Peyer's patch (tissue), 4 donors: Measurements from ENCODE around the gene CACNG4. TPM values are rescaled to one million over a fixed set of nuclear protein-coding genes. Genes with fewer than 3 reads are reported as not detected.

ENCODE experiments used
- DNase-seq, 3 donors: peaks; one replicate each; pipeline ENCODE4 v3.0.0-alpha.2; 2017 to 2019
- H3K27ac ChIP-seq, 4 donors: fragments of 200-600 bp; sonication (generic); one replicate each; pipeline ENCODE4 v1.5.1; 2016 to 2019
- H3K27me3 ChIP-seq, 2 donors: fragments of 200-600 bp; sonication (generic); one replicate each; pipeline ENCODE4 v1.5.1; 2019
- H3K36me3 ChIP-seq, 3 donors: fragments of 200-600 bp; sonication (generic); one replicate each; pipeline ENCODE4 v1.5.1; 2016 to 2019
- H3K4me1 ChIP-seq, 4 donors: fragments of 200-600 bp; sonication (generic); one replicate each; pipeline ENCODE4 v1.5.1; 2016 to 2019
- H3K4me3 ChIP-seq, 4 donors: fragments of 200-600 bp; sonication (generic); 1 replicate in 3 of 4; 2 replicates in 1 of 4; pipeline ENCODE4 v1.5.1; 2016 to 2019; ENCODE audit warnings: mild to moderate bottlenecking in 1 of 4
- H3K9me3 ChIP-seq, 4 donors: fragments of 200-600 bp; sonication (generic); one replicate each; pipeline ENCODE4 v1.5.1; 2016 to 2019; ENCODE audit warnings: mild to moderate bottlenecking in 1 of 4
- CTCF ChIP-seq, 6 experiments: fragments of 450-650 bp in 4 of 6; fragments of 200-600 bp in 2 of 6; sonication (generic) in 1 of 6; IDR thresholded peaks; one replicate each; pipeline ENCODE4 v1.5.1; 2017 to 2019; ENCODE audit warnings: antibody characterized with exemption in 6 of 6, mild to moderate bottlenecking in 3 of 6, moderate library complexity in 1 of 6
- POLR2A ChIP-seq, 2 donors: fragments of 450-650 bp; IDR thresholded peaks; one replicate each; pipeline ENCODE4 v1.5.1; 2017; ENCODE audit warnings: antibody characterized with exemption in 2 of 2, mild to moderate bottlenecking in 2 of 2, moderate library complexity in 2 of 2
- total RNA-seq, 4 donors: library from RNA; depleted of rRNA; stranded (reverse); fragments of >200 nt; gene quantifications; one replicate each; pipeline ENCODE4 v1.1.0, GENCODE V29; 2016

The CACNG4 gene
- total RNA-seq, 4 donors from 2014 or later: 0.40 TPM; not detected in 3

GRCh38 chr17:66975188-66975587 is 10.7 kb downstream of the CACNG4 start:
- H3K4me1 ChIP-seq: no peaks in the 10 kb centered on the region
- TF ChIP-seq CTCF (IDR thresholded peaks at IDR 0.05): no peak
- TF ChIP-seq POLR2A (IDR thresholded peaks at IDR 0.05): no peak
- no peak for DNase-seq
- H3K27me3 ChIP-seq: no peaks in the 10 kb centered on the region
- H3K4me3 ChIP-seq: no peak overlapping the region
- no peaks in the 10 kb centered on the region for H3K36me3 ChIP-seq
- no peaks in the 10 kb centered on the region for H3K9me3 ChIP-seq
- H3K27ac ChIP-seq: no peak overlapping the region

- no peak for TF ChIP-seq POLR2A (IDR thresholded peaks at IDR 0.05)
- no peak for TF ChIP-seq CTCF (IDR thresholded peaks at IDR 0.05)
- H3K4me1 ChIP-seq: no peaks in the 10 kb centered on the region
- no peak overlapping the region for H3K4me3 ChIP-seq
- H3K27ac ChIP-seq: no peak overlapping the region
- DNase-seq: no peak
- H3K27me3 ChIP-seq: no peaks in the 10 kb centered on the region
- H3K36me3 ChIP-seq: no peaks in the 10 kb centered on the region
- H3K9me3 ChIP-seq: no peaks in the 10 kb centered on the region
These were observed 11.3 kb downstream of the CACNG4 start for GRCh38 chr17:66975614-66976378.

GRCh38 chr17:66976379-66976663 is 11.8 kb downstream of the CACNG4 start:
- H3K36me3 ChIP-seq: no peaks in the 10 kb centered on the region
- no peak overlapping the region for H3K27ac ChIP-seq
- H3K4me1 ChIP-seq: no peaks in the 10 kb centered on the region
- no peaks in the 10 kb centered on the region for H3K27me3 ChIP-seq
- H3K9me3 ChIP-seq: no peaks in the 10 kb centered on the region
- no peak overlapping the region for H3K4me3 ChIP-seq
- TF ChIP-seq POLR2A (IDR thresholded peaks at IDR 0.05) (no peak), CTCF (IDR thresholded peaks at IDR 0.05) (no peak)
- DNase-seq: no peak

- Histone ChIP-seq H3K27ac (no peak overlapping the region), H3K4me3 (no peak overlapping the region), H3K4me1 (no peaks in the 10 kb centered on the region), H3K9me3 (no peaks in the 10 kb centered on the region), H3K27me3 (no peaks in the 10 kb centered on the region), H3K36me3 (no peaks in the 10 kb centered on the region)
- no peak for DNase-seq
- no peak for TF ChIP-seq CTCF (IDR thresholded peaks at IDR 0.05)
These were observed 12.3 kb downstream of the CACNG4 start for GRCh38 chr17:66976781-66977201.

- no peaks in the 10 kb centered on the region for H3K27me3 ChIP-seq
- no peaks in the 10 kb centered on the region for H3K9me3 ChIP-seq
- H3K4me1 ChIP-seq: no peaks in the 10 kb centered on the region
- H3K4me3 ChIP-seq: no peak overlapping the region
- H3K27ac ChIP-seq: no peak overlapping the region
- TF ChIP-seq POLR2A (IDR thresholded peaks at IDR 0.05) (no peak), CTCF (IDR thresholded peaks at IDR 0.05) (no peak)
- DNase-seq: no peak
- no peaks in the 10 kb centered on the region for H3K36me3 ChIP-seq
These were observed 14.1 kb downstream of the CACNG4 start for GRCh38 chr17:66978514-66979061.
